ENCODE data around the gene GMPR.

Gene GMPR

GRCh38 chr6:16274885-16275589, 36.6 kb downstream of the GMPR start:
- no peak for DNase-seq

GRCh38 chr6:16277101-16277981, 39.0 kb downstream of the GMPR start:
- no peak for DNase-seq

GRCh38 chr6:16278048-16278724, 39.8 kb downstream of the GMPR start:
- DNase-seq: no peak

- DNase-seq: no peak
Observed at GRCh38 chr6:16278750-16279149, 40.4 kb downstream of the GMPR start.

- DNase-seq: no peak
Observed at GRCh38 chr6:16279243-16279642, 40.9 kb downstream of the GMPR start.

- DNase-seq: no peak
Observed at GRCh38 chr6:16282370-16282769, 44.0 kb downstream of the GMPR start.

- no peak for DNase-seq
Observed at GRCh38 chr6:16284472-16284871, 46.1 kb downstream of the GMPR start.

GRCh38 chr6:16285467-16286150, 47.2 kb downstream of the GMPR start:
- DNase-seq: no peak

GRCh38 chr6:16286151-16286522, 47.8 kb downstream of the GMPR start:
- DNase-seq: no peak

GRCh38 chr6:16288163-16288562, 49.8 kb downstream of the GMPR start:
- DNase-seq: no peak

GRCh38 chr6:16291739-16292138, 53.4 kb downstream of the GMPR start:
- DNase-seq: no peak

GRCh38 chr6:16292432-16292831, 54.0 kb downstream of the GMPR start:
- no peak for DNase-seq

- DNase-seq: no peak
Observed at GRCh38 chr6:16292942-16293341, 54.6 kb downstream of the GMPR start.

GRCh38 chr6:16294371-16294770, 56.0 kb downstream of the GMPR start:
- no peak for DNase-seq

GRCh38 chr6:16295060-16295459, 56.7 kb downstream of the GMPR start:
- no peak for DNase-seq

GRCh38 chr6:16295471-16295870, 57.1 kb downstream of the GMPR start:
- no peak for DNase-seq

GRCh38 chr6:16296061-16296670, 57.8 kb downstream of the GMPR start:
- no peak for DNase-seq

GRCh38 chr6:16299861-16300260, 61.5 kb downstream of the GMPR start:
- DNase-seq: no peak

GRCh38 chr6:16301511-16301910, 63.1 kb downstream of the GMPR start:
- DNase-seq: no peak

- DNase-seq: no peak
Observed at GRCh38 chr6:16302721-16303552, 64.5 kb downstream of the GMPR start.

- no peak for DNase-seq
Observed at GRCh38 chr6:16305246-16305725, 66.9 kb downstream of the GMPR start.

- no peak for DNase-seq
Observed at GRCh38 chr6:16305788-16306187, 67.4 kb downstream of the GMPR start.
